Endothelial cell of umbilical vein (primary cell): ENCODE results near the gene MAPK9. TPM values are rescaled to one million over a fixed set of nuclear protein-coding genes. Genes with fewer than 3 reads are reported as not detected.

Experiments
- BruUV-seq: library from RNA; stranded (reverse); fragments of 400-500 nt; replicated peaks from 2 replicates; lab custom pipeline; 2021; lab: Mats Ljungman, UMichigan
- CTCF ChIA-PET: fragments of 300-600, 350-600 bp; sonication (Branson Sonifier 250); formaldehyde crosslinking; loops from one replicate; lab custom pipeline; 2021; ENCODE audit warnings: antibody characterized with exemption, inconsistent platforms; lab: Charles Lee
- POLR2A ChIA-PET: fragments of 300-600, 350-600 bp; sonication (Branson Sonifier 250); formaldehyde crosslinking; loops from one replicate; lab custom pipeline; 2021; ENCODE audit warnings: antibody characterized with exemption, inconsistent platforms; lab: Charles Lee
- DNase-seq: peaks from one replicate; pipeline ENCODE4 v3.0.0-alpha.2; 2011; ENCODE audit warnings: low read depth, low spot score
- FAIRE-seq: peaks from 2 replicates; lab custom pipeline; 2011; peaks lifted over from hg19 to GRCh38; lab: Jason Lieb, UNC
- H2AFZ ChIP-seq: 2 replicates; pipeline ENCODE4 v1.6.0; 2012; ENCODE audit warnings: low read depth, low read length, control low read depth, inconsistent platforms
- H3K27ac ChIP-seq: 2 replicates; pipeline ENCODE4 v1.5.1; 2011; ENCODE audit warnings: low read depth, mild to moderate bottlenecking, control low read depth, low read length, moderate library complexity; ENCODE audit not compliant: insufficient read depth
- H3K27me3 ChIP-seq, 2 experiments: 2 replicates each; pipeline versions ENCODE4 v1.6.0 to v1.6.1; 2011; ENCODE audit warnings: low read length in 2 of 2, mixed read lengths in 1 of 2; ENCODE audit not compliant: control insufficient read depth in 2 of 2, insufficient read depth in 2 of 2
- H3K36me3 ChIP-seq, 2 experiments: 2 replicates in 1 of 2; 3 replicates in 1 of 2; pipeline ENCODE4 v1.5.1; 2011; ENCODE audit warnings: low read length in 2 of 2, mild to moderate bottlenecking in 1 of 2, moderate library complexity in 1 of 2; ENCODE audit not compliant: control insufficient read depth in 2 of 2, insufficient read depth in 2 of 2; ENCODE audit errors: extremely low read depth in 1 of 2
- H3K4me1 ChIP-seq: 3 replicates; pipeline ENCODE4 v1.5.1; 2011; ENCODE audit warnings: mild to moderate bottlenecking, low read length; ENCODE audit not compliant: control insufficient read depth, insufficient read depth; ENCODE audit errors: extremely low read depth
- H3K4me2 ChIP-seq: 2 replicates; pipeline ENCODE4 v1.6.1; 2011; ENCODE audit warnings: low read length, control low read depth, mixed read lengths; ENCODE audit not compliant: insufficient read depth
- H3K4me3 ChIP-seq, 3 experiments: fragments of 200-600 bp in 1 of 3; sonication (generic), shearing (Covaris generic) in 1 of 3; replicated peaks in 1 of 3; 2 replicates each; pipeline ENCODE4 v1.5.1; 2011 to 2016; ENCODE audit warnings: control low read depth in 3 of 3, low read length in 3 of 3, mild to moderate bottlenecking in 2 of 3, inconsistent platforms in 1 of 3, low read depth in 1 of 3, moderate library complexity in 1 of 3; ENCODE audit not compliant: insufficient read depth in 1 of 3
- H3K79me2 ChIP-seq: 2 replicates; pipeline ENCODE4 v1.6.0; 2012; ENCODE audit warnings: low read length, inconsistent platforms; ENCODE audit not compliant: control insufficient read depth, insufficient read depth
- H3K9ac ChIP-seq: replicated peaks from 2 replicates; pipeline ENCODE3; 2011; ENCODE audit warnings: low read length, control low read depth; ENCODE audit not compliant: insufficient read depth; ENCODE audit errors: extremely low read depth
- H3K9me1 ChIP-seq: replicated peaks from 3 replicates; pipeline ENCODE4 v1.6.0; 2011; ENCODE audit warnings: mild to moderate bottlenecking, low read length; ENCODE audit not compliant: control insufficient read depth, insufficient read depth; ENCODE audit errors: extremely low read depth
- H3K9me3 ChIP-seq: replicated peaks from 2 replicates; pipeline ENCODE4 v1.5.1; 2012; ENCODE audit warnings: low read length, inconsistent platforms; ENCODE audit not compliant: control insufficient read depth, insufficient read depth
- H4K20me1 ChIP-seq: replicated peaks from 2 replicates; pipeline ENCODE3; 2011; ENCODE audit warnings: mild to moderate bottlenecking, low read length; ENCODE audit not compliant: control insufficient read depth, insufficient read depth; ENCODE audit errors: extremely low read depth
- CTCF ChIP-seq, 2 donors: IDR thresholded peaks; 1 replicate in 1 of 2; 2 replicates in 1 of 2; pipeline ENCODE4 v1.5.1; 2011; ENCODE audit warnings: low read length in 2 of 2, mild to moderate bottlenecking in 2 of 2, moderate library complexity in 2 of 2, control low read depth in 1 of 2, inconsistent platforms in 1 of 2, low read depth in 1 of 2; ENCODE audit not compliant: insufficient read depth in 1 of 2; ENCODE audit errors: extremely low read depth in 1 of 2
- EZH2 ChIP-seq: IDR thresholded peaks from 2 replicates; pipeline ENCODE4 v1.6.1; 2012; ENCODE audit warnings: borderline replicate concordance, low read depth, mild to moderate bottlenecking, moderate library complexity, low read length, inconsistent platforms; ENCODE audit not compliant: severe bottlenecking
- FOS ChIP-seq: IDR thresholded peaks from 2 replicates; pipeline ENCODE4 v1.6.1; 2011; ENCODE audit warnings: mild to moderate bottlenecking, low read length, moderate library complexity, borderline replicate concordance; ENCODE audit not compliant: insufficient read depth
- JUN ChIP-seq: IDR thresholded peaks from 2 replicates; pipeline ENCODE4 v1.6.1; 2011; ENCODE audit warnings: borderline replicate concordance, low read depth; ENCODE audit not compliant: insufficient read length, insufficient read depth
- MAX ChIP-seq: IDR thresholded peaks from 2 replicates; pipeline ENCODE4 v1.6.1; 2011; ENCODE audit not compliant: insufficient read depth, insufficient read length
- MYC ChIP-seq: IDR thresholded peaks from one replicate; pipeline ENCODE4 v1.6.1; 2011; ENCODE audit warnings: mild to moderate bottlenecking, low read depth, low read length
- POLR2A ChIP-seq: IDR thresholded peaks from 2 replicates; pipeline ENCODE4 v1.6.1; 2012; ENCODE audit warnings: low read depth, mild to moderate bottlenecking, control low read depth, low read length
- dilution Hi-C: fragments of 300-500 bp; cut with MboI; formaldehyde crosslinking; loops from one replicate; pipeline ENCODE4 v1.15.0; 2019; ENCODE audit warnings: low sequenced_read_pairs; ENCODE audit not compliant: extremely low pct_ligation_motif_present
- intact Hi-C: fragments of 100-400 bp; cut with micrococcal nuclease; formaldehyde crosslinking; loops from one replicate; pipeline ENCODE4 v1.10.0; 2022
- polyA plus RNA-seq, 4 experiments: library from polyadenylated mRNA; depleted of rRNA in 3 of 4; stranded (reverse) in 3 of 4; unstranded in 1 of 4; fragments of >200 nt; gene quantifications; 2 replicates each; pipeline versions ENCODE4 v1.2.1 to v1.2.3, GENCODE V29; 2011 to 2012; ENCODE audit warnings: missing spikeins in 1 of 4
- total RNA-seq: library from RNA; stranded (reverse); gene quantifications from 2 replicates; pipeline ENCODE4 v1.2.3, GENCODE V29; 2021

The MAPK9 gene
- total and polyA plus RNA-seq, 2 donors (not counting 3 experiments of a cell fraction or from before 2014, with no cell fraction given), result 24.6 to 34.8 TPM

DNA sequence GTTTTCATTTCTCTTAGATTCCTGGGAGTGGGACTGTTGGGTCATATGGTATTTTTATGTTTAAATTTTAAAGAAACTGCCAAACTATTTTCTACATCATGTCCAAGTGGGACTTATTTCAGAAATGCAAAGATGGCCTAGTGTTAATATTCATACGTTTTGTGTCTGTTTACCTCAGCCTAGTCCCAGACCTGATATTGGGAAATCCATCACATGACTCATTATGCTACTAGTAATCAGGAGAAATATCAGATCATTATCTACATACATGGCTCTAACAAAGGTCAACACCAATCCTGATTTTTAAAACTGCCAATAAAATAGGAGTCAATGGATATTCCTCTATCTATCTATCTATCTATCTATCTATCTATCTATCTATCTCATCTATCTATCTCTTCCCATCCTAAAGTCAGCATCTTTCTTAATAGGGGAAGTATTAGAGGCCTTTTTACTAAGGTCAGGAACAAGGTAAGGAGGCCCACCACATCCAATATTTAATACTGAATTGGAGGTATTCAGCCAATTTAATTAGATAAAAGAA is 87.5 kb downstream of the MAPK9 start:
- FAIRE-seq, result no peak
- dilution Hi-C loops, result no loop called here
- Histone ChIP-seq H3K9me3 (no peaks in the 10 kb centered on the region), H3K9ac (no peak overlapping the region), H3K4me2 (no peak overlapping the region), H3K4me3 (no peak overlapping the region), H4K20me1 (no peaks in the 10 kb centered on the region), H2AFZ (no peak overlapping the region), H3K27me3 (peaks cover 10 to 21% of the 10 kb centered on the region in 2 experiments), H3K79me2 (no peaks in the 10 kb centered on the region), H3K4me1 (peaks cover 3% of the 10 kb centered on the region), H3K36me3 (no peaks in the 10 kb centered on the region), H3K9me1 (no peaks in the 10 kb centered on the region), H3K27ac (no peak overlapping the region)
- CTCF ChIA-PET, result no interaction called here
- DNase-seq, result no peak
- intact Hi-C loops, result loop anchor here (5.0 kb wide), 1 partner anchor 513 kb away; no protein-coding TSS in a partner anchor
- POLR2A ChIA-PET, result no interaction called here
- TF ChIP-seq POLR2A (no peak), EZH2 (no peak), CTCF (IDR thresholded peaks at IDR 0.05; ENCODE audit: extremely low read depth in 1 of 2, insufficient read depth in 1 of 2, low read depth in 1 of 2, low read length in 2 of 2) (no peak), MYC (no peak), FOS (no peak), JUN (no peak), MAX (no peak)
- no TSS peak for BruUV-seq
